Measurements from ENCODE around the gene REEP3. TPM values are rescaled to one million over a fixed set of nuclear protein-coding genes. Genes with fewer than 3 reads are reported as not detected.

REEP3 gene
- total RNA-seq, 4 donors from 2014 or later = 27.5 to 32.5 (median 30.4) TPM

- H3K27ac ChIP-seq = no peak overlapping the region
- 59 to 66% methylated on average over 4 of the region's 4 CpGs for WGBS, 2 donors
- H3K4me3 ChIP-seq = no peak overlapping the region
- no peak for TF ChIP-seq CTCF (IDR thresholded peaks at IDR 0.05)
- no peaks in the 10 kb centered on the region for H3K36me3 ChIP-seq
- DNase-seq = no peak
- H3K27me3 ChIP-seq = no peaks in the 10 kb centered on the region
- peaks cover 0 to 47% (median 0%) of the 10 kb centered on the region in 3 donors for H3K4me1 ChIP-seq
- H3K9me3 ChIP-seq = no peaks in the 10 kb centered on the region
- intact Hi-C loops (cut with DNase I) = no loop called here
These were observed 67.4 kb downstream of the REEP3 start for GRCh38 chr10:63588436-63589167.

GRCh38 chr10:63591600-63592379 is 70.6 kb downstream of the REEP3 start:
- 74 to 81% methylated on average over 4 of the region's 4 CpGs for WGBS, 2 donors
- no peak overlapping the region for H3K27ac ChIP-seq

GRCh38 chr10:63593576-63593975 is 72.4 kb downstream of the REEP3 start:
- no peak for TF ChIP-seq POLR2A (IDR thresholded peaks at IDR 0.05)
- no peak for TF ChIP-seq CTCF (IDR thresholded peaks at IDR 0.05)
- Histone ChIP-seq H3K27ac (no peak overlapping the region), H3K27me3 (no peaks in the 10 kb centered on the region), H3K36me3 (peaks cover 0 to 39% (median 0%) of the 10 kb centered on the region in 3 donors), H3K4me1 (peaks cover 0 to 15% (median 0%) of the 10 kb centered on the region in 3 donors), H3K4me3 (no peak overlapping the region), H3K9me3 (no peaks in the 10 kb centered on the region)
- WGBS, 2 donors = 49 to 61% methylated on average over 4 of the region's 4 CpGs
- intact Hi-C loops (cut with DNase I) = no loop called here
- DNase-seq = no peak

More at GRCh38 chr10:63591600-63592379, 70.6 kb downstream of the REEP3 start:
- TF ChIP-seq CTCF (IDR thresholded peaks at IDR 0.05) (no peak), POLR2A (IDR thresholded peaks at IDR 0.05) (no peak)
- Histone ChIP-seq H3K4me3 (no peak overlapping the region), H3K36me3 (peaks cover 0 to 21% (median 0%) of the 10 kb centered on the region in 3 donors), H3K4me1 (peaks cover 0 to 17% (median 0%) of the 10 kb centered on the region in 3 donors), H3K9me3 (no peaks in the 10 kb centered on the region), H3K27me3 (no peaks in the 10 kb centered on the region)
- intact Hi-C loops (cut with DNase I) = no loop called here
- no peak for DNase-seq

GRCh38 chr10:63595072-63595471 is 73.9 kb downstream of the REEP3 start:
- peaks cover 0 to 7% (median 0%) of the 10 kb centered on the region in 3 donors for H3K4me1 ChIP-seq
- no peak overlapping the region for H3K4me3 ChIP-seq
- peaks cover 0 to 47% (median 0%) of the 10 kb centered on the region in 3 donors for H3K36me3 ChIP-seq
- DNase-seq = no peak
- H3K27me3 ChIP-seq = no peaks in the 10 kb centered on the region
- 63 to 66% methylated on average over 3 of the region's 3 CpGs for WGBS, 2 donors
- no peak for TF ChIP-seq POLR2A (IDR thresholded peaks at IDR 0.05)
- TF ChIP-seq CTCF (IDR thresholded peaks at IDR 0.05) = no peak
- intact Hi-C loops (cut with DNase I) = no loop called here
- H3K27ac ChIP-seq = no peak overlapping the region
- H3K9me3 ChIP-seq = no peaks in the 10 kb centered on the region

GRCh38 chr10:63596924-63597323 is 75.7 kb downstream of the REEP3 start:
- intact Hi-C loops (cut with DNase I) = no loop called here
- no peak for DNase-seq
- 65 to 70% methylated on average over 4 of the region's 4 CpGs for WGBS, 2 donors

More at GRCh38 chr10:63596924-63597323, 75.7 kb downstream of the REEP3 start:
- Histone ChIP-seq H3K27me3 (no peaks in the 10 kb centered on the region), H3K27ac (no peak overlapping the region), H3K36me3 (peaks cover 0 to 58% (median 0%) of the 10 kb centered on the region in 3 donors), H3K4me3 (no peak overlapping the region), H3K9me3 (no peaks in the 10 kb centered on the region), H3K4me1 (peaks cover 0 to 5% (median 0%) of the 10 kb centered on the region in 3 donors)
- TF ChIP-seq POLR2A (IDR thresholded peaks at IDR 0.05) (no peak), CTCF (IDR thresholded peaks at IDR 0.05) (no peak)
